HL-60 (cell line): ENCODE data around the gene IRAK2.

Source experiments
- DNase-seq, 2 experiments: peaks; one replicate each; pipeline ENCODE4 v3.0.0-alpha.2; 2010 to 2020; ENCODE audit warnings: low read depth in 1 of 2, low spot score in 1 of 2
- H3K27ac ChIP-seq: fragments of 250-450 bp; sonication (Bioruptor Pico); replicated peaks from 2 replicates; pipeline ENCODE4 v1.5.1; 2020; ENCODE audit warnings: mild to moderate bottlenecking, moderate library complexity
- H3K27me3 ChIP-seq: fragments of 250-450 bp; sonication (Bioruptor Pico); 2 replicates; pipeline ENCODE4 v1.5.1; 2021; ENCODE audit warnings: mild to moderate bottlenecking, moderate library complexity; ENCODE audit not compliant: insufficient read depth, poor library complexity, severe bottlenecking
- H3K4me3 ChIP-seq: replicated peaks from 2 replicates; pipeline ENCODE4 v1.5.1; 2011; ENCODE audit warnings: mild to moderate bottlenecking, control low read depth, low read length; ENCODE audit not compliant: insufficient read depth
- CTCF ChIP-seq: IDR thresholded peaks from one replicate; pipeline ENCODE4 v1.5.1; 2011; ENCODE audit warnings: low read length, control low read depth, inconsistent platforms; ENCODE audit not compliant: insufficient read depth
- GABPA ChIP-seq: IDR thresholded peaks from 2 replicates; pipeline ENCODE4 v1.6.1; 2012; ENCODE audit warnings: low read depth
- POLR2AphosphoS5 ChIP-seq: IDR thresholded peaks from 2 replicates; pipeline ENCODE4 v1.6.1; 2012; ENCODE audit warnings: low read depth
- REST ChIP-seq: IDR thresholded peaks from 2 replicates; pipeline ENCODE4 v1.6.1; 2012; ENCODE audit warnings: low read depth; ENCODE audit not compliant: insufficient replicate concordance
- SPI1 ChIP-seq: IDR thresholded peaks from 2 replicates; pipeline ENCODE4 v1.6.1; 2012; ENCODE audit warnings: low read depth, mild to moderate bottlenecking, borderline replicate concordance

Gene IRAK2

GRCh38 chr3:10259798-10260197 lies 95.1 kb downstream of the IRAK2 start:
- DNase-seq, result no peak
- Histone ChIP-seq H3K27ac (no peak overlapping the region), H3K4me3 (no peak overlapping the region), H3K27me3 (no peaks in the 10 kb centered on the region)
- TF ChIP-seq REST (no peak), GABPA (no peak), CTCF (no peak), SPI1 (no peak), POLR2AphosphoS5 (no peak)

- no peak for DNase-seq
- Histone ChIP-seq H3K4me3 (no peak overlapping the region), H3K27ac (no peak overlapping the region), H3K27me3 (no peaks in the 10 kb centered on the region)
- no peak for TF ChIP-seq POLR2AphosphoS5
- no peak for TF ChIP-seq GABPA
- no peak for TF ChIP-seq REST
- no peak for TF ChIP-seq CTCF
- TF ChIP-seq SPI1, result no peak
Observed at GRCh38 chr3:10260211-10260701, 95.5 kb downstream of the IRAK2 start.

GRCh38 chr3:10262027-10262426 lies 97.3 kb downstream of the IRAK2 start:
- TF ChIP-seq GABPA (no peak), REST (no peak), SPI1 (no peak), CTCF (no peak), POLR2AphosphoS5 (no peak)

More at GRCh38 chr3:10262027-10262426, 97.3 kb downstream of the IRAK2 start:
- no peak overlapping the region for H3K4me3 ChIP-seq
- no peaks in the 10 kb centered on the region for H3K27me3 ChIP-seq
- no peak for DNase-seq
- no peak overlapping the region for H3K27ac ChIP-seq
